Effector memory CD8-positive, alpha-beta T cell (primary cell): ENCODE results near the gene ACYP2.
"Not testable (repeated sequence)": the region's sequence is repeated elsewhere in the genome, so short reads cannot be mapped to it uniquely, and the experiment has no call there.

Source experiments
- ATAC-seq: fragments of 150-1000 bp; cut with Tn5 transposase; replicated peaks from 2 replicates; pipeline ENCODE4 v1.10.0; 2021; ENCODE audit warnings: mild to moderate bottlenecking, moderate library complexity
- DNase-seq, 3 experiments: peaks; one replicate each; pipeline ENCODE4 v3.0.0; 2021
- H3K27ac Mint-ChIP-seq, 2 donors: one replicate each; pipeline ENCODE4 v1.8.0; 2022; ENCODE audit warnings: mild to moderate bottlenecking in 2 of 2, mixed read lengths in 2 of 2, moderate library complexity in 2 of 2
- H3K27me3 Mint-ChIP-seq, 2 donors: one replicate each; pipeline ENCODE4 v1.8.0; 2022; ENCODE audit warnings: mixed read lengths in 2 of 2
- H3K36me3 Mint-ChIP-seq: one replicate; pipeline ENCODE4 v1.8.0; 2022; ENCODE audit warnings: mild to moderate bottlenecking, moderate library complexity, mixed read lengths; ENCODE audit not compliant: insufficient read depth
- H3K4me1 Mint-ChIP-seq, 2 donors: one replicate each; pipeline ENCODE4 v1.8.0; 2022; ENCODE audit warnings: low read depth in 2 of 2, mixed read lengths in 2 of 2
- H3K4me3 Mint-ChIP-seq, 2 donors: one replicate each; pipeline ENCODE4 v1.8.0; 2022; ENCODE audit warnings: mild to moderate bottlenecking in 2 of 2, mixed read lengths in 2 of 2, moderate library complexity in 2 of 2
- H3K9me3 Mint-ChIP-seq, 2 donors: one replicate each; pipeline ENCODE4 v1.8.0; 2022; ENCODE audit warnings: mixed read lengths in 2 of 2

The ACYP2 gene

GRCh38 chr2:54260241-54260595 is 144.8 kb downstream of the ACYP2 start:
- no peak overlapping the region for H3K27ac Mint-ChIP-seq
- H3K4me1 Mint-ChIP-seq = no peaks in the 10 kb centered on the region
- DNase-seq = no peak
- H3K4me3 Mint-ChIP-seq = no peak overlapping the region
- H3K27me3 Mint-ChIP-seq = no peaks in the 10 kb centered on the region
- H3K9me3 Mint-ChIP-seq = no peaks in the 10 kb centered on the region
- no peaks in the 10 kb centered on the region for H3K36me3 Mint-ChIP-seq
- ATAC-seq = no peak

DNA sequence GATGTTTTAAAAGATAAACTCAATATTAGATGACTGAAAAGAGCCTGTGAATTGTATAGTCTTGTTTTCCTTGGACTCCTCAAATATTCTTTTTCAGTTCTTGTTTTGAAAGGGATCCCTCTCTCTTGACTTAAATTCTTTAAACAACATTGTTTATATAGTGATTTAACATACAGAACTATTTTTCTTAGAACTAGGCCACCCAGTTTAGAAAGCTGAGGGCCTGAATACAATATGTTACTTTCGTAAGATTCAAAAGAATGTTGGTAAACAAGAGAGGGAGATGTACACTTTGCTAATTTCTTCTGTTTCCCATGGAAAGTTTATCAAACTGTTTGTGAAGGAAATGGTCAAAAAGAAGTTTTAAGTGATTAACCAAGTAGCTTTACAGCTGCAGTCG is 146.1 kb downstream of the ACYP2 start:
- ATAC-seq = no peak
- H3K4me3 Mint-ChIP-seq = no peak overlapping the region
- DNase-seq = no peak

DNA sequence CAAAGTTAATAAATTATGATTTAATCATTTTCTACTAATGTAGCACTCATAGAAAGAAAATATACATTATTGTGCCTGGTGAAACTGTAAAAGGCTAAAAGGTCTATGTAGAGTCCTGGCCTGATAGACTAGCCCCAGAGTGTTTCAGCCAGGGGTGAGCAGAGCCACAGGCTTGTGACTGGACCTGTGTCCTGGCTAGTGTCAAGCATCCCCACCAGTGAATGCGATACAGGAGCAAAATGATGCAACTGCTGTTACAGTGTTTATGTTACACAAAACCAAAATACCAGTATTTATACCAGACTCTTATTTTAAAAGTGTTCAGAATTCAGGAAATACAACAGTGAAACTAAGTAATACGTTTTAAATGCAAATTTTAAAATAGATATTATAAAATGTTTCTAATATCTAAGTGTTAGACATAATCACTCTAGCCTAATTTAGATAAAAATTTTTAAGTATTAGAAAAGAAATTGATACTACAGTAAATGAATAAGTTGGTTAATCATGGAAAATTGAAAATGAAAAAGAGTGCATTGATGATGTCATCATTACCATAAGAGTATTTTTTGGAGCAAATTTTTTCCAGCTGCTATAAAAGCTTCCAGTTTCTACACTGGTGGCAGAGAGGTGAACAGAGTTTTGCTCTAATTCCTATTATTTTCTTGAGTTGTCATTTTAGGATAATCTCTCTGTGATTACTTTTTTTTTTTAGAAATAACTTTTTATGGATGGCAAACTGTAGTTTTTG is 146.8 kb downstream of the ACYP2 start:
- H3K4me3 Mint-ChIP-seq = no peak overlapping the region
- ATAC-seq (no peak), DNase-seq (no peak)
- no peaks in the 10 kb centered on the region for H3K4me1 Mint-ChIP-seq
- H3K9me3 Mint-ChIP-seq = no peaks in the 10 kb centered on the region
- no peak overlapping the region for H3K27ac Mint-ChIP-seq
- H3K36me3 Mint-ChIP-seq = no peaks in the 10 kb centered on the region
- H3K27me3 Mint-ChIP-seq = no peaks in the 10 kb centered on the region

More for the DNA sequence above, 146.1 kb downstream of the ACYP2 start:
- Mint-ChIP-seq H3K27me3 (no peaks in the 10 kb centered on the region), H3K36me3 (no peaks in the 10 kb centered on the region), H3K9me3 (no peaks in the 10 kb centered on the region), H3K4me1 (no peaks in the 10 kb centered on the region), H3K27ac (no peak overlapping the region)

- H3K27ac Mint-ChIP-seq, ATAC-seq, DNase-seq, H3K9me3 Mint-ChIP-seq, H3K4me3 Mint-ChIP-seq, H3K4me1 Mint-ChIP-seq, H3K27me3 Mint-ChIP-seq, H3K36me3 Mint-ChIP-seq: not testable (repeated sequence)
These were observed 149.7 kb downstream of the ACYP2 start for GRCh38 chr2:54265081-54265480.

DNA sequence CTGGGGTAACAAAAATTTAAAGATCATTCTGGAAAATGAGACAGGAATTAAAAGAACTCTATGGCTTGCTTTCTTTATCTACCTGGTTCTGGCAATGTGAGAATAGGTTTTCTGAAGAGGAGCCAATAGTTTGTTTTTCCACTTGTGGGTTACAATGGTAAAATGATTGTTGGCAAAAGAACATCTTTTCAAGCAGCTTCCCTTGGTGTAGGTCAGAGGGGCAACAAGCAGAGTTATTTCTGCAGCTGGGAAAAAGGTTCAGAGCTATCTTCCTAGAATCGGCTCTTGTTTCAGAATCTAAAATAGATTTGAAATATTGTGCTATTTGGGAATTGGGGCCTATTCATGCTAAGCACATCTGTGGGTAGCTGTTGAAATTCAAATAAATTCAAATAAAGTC is 152.2 kb downstream of the ACYP2 start:
- Mint-ChIP-seq H3K27ac (no peak overlapping the region), H3K27me3 (no peaks in the 10 kb centered on the region), H3K9me3 (no peaks in the 10 kb centered on the region), H3K4me1 (peaks cover 0 to 3% of the 10 kb centered on the region in 2 donors), H3K36me3 (no peaks in the 10 kb centered on the region), H3K4me3 (no peak overlapping the region)
- ATAC-seq (no peak), DNase-seq (no peak)

DNA sequence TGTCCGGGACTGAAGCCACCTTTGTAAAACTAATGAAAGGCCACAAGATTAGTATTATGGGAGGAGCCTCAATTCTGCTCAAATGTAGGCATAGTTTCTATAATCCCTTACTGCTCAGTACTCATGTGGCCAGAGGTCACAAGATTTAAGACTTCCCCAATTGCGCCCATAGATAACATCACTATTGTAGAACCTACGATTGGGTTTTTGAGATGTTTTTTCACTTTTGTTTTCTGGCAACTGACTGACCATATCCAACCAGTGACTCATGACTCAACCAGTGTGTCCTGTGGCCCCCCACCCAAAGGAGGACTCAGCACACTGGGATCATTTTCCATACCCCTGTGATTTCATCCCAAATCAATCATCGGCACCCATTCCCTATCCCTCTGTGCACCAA is 155.8 kb downstream of the ACYP2 start:
- no peaks in the 10 kb centered on the region for H3K9me3 Mint-ChIP-seq
- H3K4me3 Mint-ChIP-seq = no peak overlapping the region
- H3K27ac Mint-ChIP-seq = no peak overlapping the region
- H3K36me3 Mint-ChIP-seq = no peaks in the 10 kb centered on the region
- ATAC-seq (no peak), DNase-seq (no peak)
- H3K4me1 Mint-ChIP-seq = peaks cover 0 to 3% of the 10 kb centered on the region in 2 donors
- no peaks in the 10 kb centered on the region for H3K27me3 Mint-ChIP-seq

DNA sequence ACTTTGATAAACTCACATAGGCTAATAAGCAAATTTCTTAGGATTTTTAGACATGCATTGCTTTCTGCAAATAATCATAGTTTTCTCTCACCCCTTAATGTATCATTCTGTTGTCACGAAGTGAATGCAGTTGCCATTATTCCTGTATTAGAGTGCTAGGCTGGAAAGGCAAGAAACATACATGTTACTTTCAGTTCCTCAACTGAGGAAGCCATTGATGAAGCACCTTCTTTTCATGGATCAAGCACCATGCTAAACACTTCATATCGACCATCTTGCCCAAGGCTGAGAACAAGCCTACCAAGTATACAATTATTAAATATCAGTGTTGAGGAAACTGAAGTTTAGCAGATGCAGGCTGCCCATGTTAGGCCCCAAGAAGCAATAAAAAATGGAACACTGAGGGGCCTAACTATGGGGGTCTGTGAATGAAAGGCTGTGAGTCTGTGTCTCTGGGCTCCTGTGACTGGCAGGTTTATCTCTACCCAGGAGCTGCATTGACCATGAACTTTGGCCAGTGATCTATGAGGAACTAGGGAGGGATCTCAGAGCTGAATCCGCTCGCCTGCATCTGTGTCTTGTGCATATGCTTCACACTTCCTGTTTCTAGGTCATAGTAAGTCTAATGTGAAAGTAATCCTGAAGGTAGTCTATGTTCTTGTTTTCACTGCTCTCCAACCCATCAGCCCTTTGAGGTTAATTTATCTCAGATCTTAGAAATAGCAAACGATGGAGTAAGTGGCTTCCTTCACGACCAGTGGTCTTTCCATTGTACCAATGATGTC is 156.6 kb downstream of the ACYP2 start:
- no peak for ATAC-seq
- Mint-ChIP-seq H3K27me3 (no peaks in the 10 kb centered on the region), H3K4me3 (no peak overlapping the region), H3K4me1 (peaks cover 0 to 3% of the 10 kb centered on the region in 2 donors), H3K9me3 (no peaks in the 10 kb centered on the region), H3K27ac (no peak overlapping the region), H3K36me3 (no peaks in the 10 kb centered on the region)
- no peak for DNase-seq

- no peaks in the 10 kb centered on the region for H3K9me3 Mint-ChIP-seq
- no peak overlapping the region for H3K4me3 Mint-ChIP-seq
- DNase-seq (no peak), ATAC-seq (no peak)
- H3K36me3 Mint-ChIP-seq = no peaks in the 10 kb centered on the region
- no peaks in the 10 kb centered on the region for H3K27me3 Mint-ChIP-seq
- peaks cover 0 to 3% of the 10 kb centered on the region in 2 donors for H3K4me1 Mint-ChIP-seq
- no peak overlapping the region for H3K27ac Mint-ChIP-seq
These were observed 159.4 kb downstream of the ACYP2 start for GRCh38 chr2:54274781-54275242.

DNA sequence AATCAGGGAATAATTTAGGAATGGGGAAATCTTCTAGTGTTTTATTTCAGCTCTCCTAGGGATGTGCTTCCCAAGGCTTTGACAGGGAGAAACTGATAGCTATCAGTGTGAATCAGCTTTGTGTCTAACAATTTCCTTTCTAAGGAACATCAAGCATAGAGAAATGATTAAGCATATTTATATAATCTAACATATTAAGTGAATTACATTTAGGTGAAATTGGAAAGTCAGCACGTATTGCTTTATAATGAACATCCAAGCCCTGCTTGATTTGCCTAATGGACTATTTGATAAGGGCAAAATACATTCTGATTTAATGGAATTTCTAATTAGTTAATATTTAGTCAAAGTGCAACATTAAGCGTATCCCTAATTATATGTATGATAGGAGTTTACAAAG is 160.1 kb downstream of the ACYP2 start:
- Mint-ChIP-seq H3K36me3 (no peaks in the 10 kb centered on the region), H3K27ac (no peak overlapping the region), H3K9me3 (no peaks in the 10 kb centered on the region), H3K4me3 (no peak overlapping the region), H3K4me1 (peaks cover 0 to 3% of the 10 kb centered on the region in 2 donors), H3K27me3 (no peaks in the 10 kb centered on the region)
- DNase-seq = no peak
- ATAC-seq = no peak

DNA sequence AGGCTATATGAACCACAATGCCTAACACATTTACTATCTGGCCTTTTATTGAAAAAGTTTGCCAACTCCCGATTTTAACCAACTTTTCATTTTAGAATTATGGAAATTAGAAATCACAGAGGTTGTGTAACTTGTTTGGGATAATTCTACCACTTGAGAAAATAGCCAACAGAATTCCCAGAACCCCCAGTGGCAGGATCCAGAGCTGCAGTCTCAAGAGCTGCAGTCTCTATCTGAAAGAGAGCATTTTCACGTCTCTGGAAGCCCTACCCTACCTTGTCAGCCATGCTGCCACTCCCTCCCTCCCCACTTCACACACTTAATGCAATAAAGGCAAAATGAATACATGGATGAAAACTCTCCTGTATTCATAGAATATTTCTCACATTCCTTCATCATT is 164.0 kb downstream of the ACYP2 start:
- Mint-ChIP-seq H3K4me1 (no peaks in the 10 kb centered on the region), H3K9me3 (no peaks in the 10 kb centered on the region), H3K4me3 (no peak overlapping the region), H3K27ac (no peak overlapping the region), H3K36me3 (no peaks in the 10 kb centered on the region), H3K27me3 (no peaks in the 10 kb centered on the region)
- DNase-seq = no peak
- no peak for ATAC-seq

DNA sequence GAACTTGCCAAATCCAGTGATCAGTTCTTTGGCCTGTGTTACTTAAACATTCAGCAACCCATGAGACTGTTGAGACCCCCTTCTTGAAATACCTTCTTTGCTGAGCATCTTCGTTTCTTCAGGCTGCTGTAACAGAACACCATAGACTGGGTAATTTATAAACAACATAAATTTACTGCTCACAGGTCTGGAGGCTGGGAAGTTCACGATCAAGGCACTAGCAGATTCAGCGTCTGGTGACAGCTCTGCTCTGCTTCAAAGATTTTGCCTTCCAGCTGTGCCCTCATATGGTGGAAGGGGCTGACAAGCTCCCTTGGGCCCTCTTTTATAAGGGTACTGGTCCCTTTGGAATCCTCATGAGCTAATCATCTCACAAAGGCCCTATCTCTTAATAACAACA is 169.4 kb downstream of the ACYP2 start:
- no peak for ATAC-seq
- Mint-ChIP-seq H3K9me3 (no peaks in the 10 kb centered on the region), H3K36me3 (no peaks in the 10 kb centered on the region), H3K4me1 (no peaks in the 10 kb centered on the region), H3K4me3 (no peak overlapping the region), H3K27ac (no peak overlapping the region), H3K27me3 (no peaks in the 10 kb centered on the region)
- DNase-seq = no peak

- Mint-ChIP-seq H3K36me3 (no peaks in the 10 kb centered on the region), H3K27ac (no peak overlapping the region), H3K4me1 (no peaks in the 10 kb centered on the region), H3K27me3 (no peaks in the 10 kb centered on the region), H3K4me3 (no peak overlapping the region), H3K9me3 (no peaks in the 10 kb centered on the region)
- no peak for DNase-seq
- no peak for ATAC-seq
These were observed 170.0 kb downstream of the ACYP2 start for GRCh38 chr2:54285451-54285850.

- no peaks in the 10 kb centered on the region for H3K36me3 Mint-ChIP-seq
- H3K9me3 Mint-ChIP-seq = no peaks in the 10 kb centered on the region
- H3K27ac Mint-ChIP-seq = no peak overlapping the region
- no peaks in the 10 kb centered on the region for H3K27me3 Mint-ChIP-seq
- no peak for DNase-seq
- no peaks in the 10 kb centered on the region for H3K4me1 Mint-ChIP-seq
- ATAC-seq = no peak
- H3K4me3 Mint-ChIP-seq = no peak overlapping the region
These were observed 172.1 kb downstream of the ACYP2 start for GRCh38 chr2:54287532-54287931.

DNA sequence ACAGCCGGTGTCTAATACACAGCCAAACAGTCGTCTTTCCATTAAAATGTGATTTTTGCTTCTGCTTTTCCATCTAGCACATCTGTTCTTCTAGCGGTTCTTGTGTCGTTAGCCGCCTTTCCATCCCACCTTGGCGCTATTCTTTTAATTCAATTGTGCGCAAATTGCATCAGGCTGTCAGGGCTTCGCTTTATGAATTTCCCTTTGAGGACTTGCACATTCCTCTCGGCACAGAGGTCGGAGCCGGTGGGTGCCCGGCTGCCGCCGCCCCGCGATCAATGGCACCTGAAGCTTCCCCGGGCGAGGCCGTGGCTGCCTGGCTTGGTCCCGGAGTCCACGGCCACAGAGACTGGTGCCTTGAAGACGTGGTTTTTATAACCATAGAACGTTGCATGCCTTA is 174.5 kb downstream of the ACYP2 start:
- ATAC-seq = no peak

More for the DNA sequence above, 174.5 kb downstream of the ACYP2 start:
- Mint-ChIP-seq H3K36me3 (no peaks in the 10 kb centered on the region), H3K9me3 (no peaks in the 10 kb centered on the region), H3K4me1 (no peaks in the 10 kb centered on the region), H3K4me3 (no peak overlapping the region), H3K27ac (no peak overlapping the region), H3K27me3 (no peaks in the 10 kb centered on the region)
- DNase-seq = no peak
